Small intestine (tissue), 16 donors: ENCODE measurements around the gene ZNF343. TPM values are rescaled to one million over a fixed set of nuclear protein-coding genes. Genes with fewer than 3 reads are reported as not detected.

Source experiments
- DNase-seq, 2 donors: peaks; one replicate each; pipeline versions ENCODE4 v3.0.0 to v3.0.0-alpha.2; 2013
- FAIRE-seq: peaks from 2 replicates; lab custom pipeline; 2012; peaks lifted over from hg19 to GRCh38; lab: Jason Lieb, UNC
- H3K27ac ChIP-seq, 3 donors: one replicate each; pipeline ENCODE4 v1.5.1; 2013; ENCODE audit warnings: low read length in 2 of 3, mild to moderate bottlenecking in 2 of 3, control low read depth in 1 of 3, inconsistent platforms in 1 of 3, low read depth in 1 of 3, moderate library complexity in 1 of 3
- H3K27me3 ChIP-seq, 3 donors: one replicate each; pipeline ENCODE4 v1.6.1; 2013; ENCODE audit warnings: low read length in 3 of 3, inconsistent platforms in 1 of 3; ENCODE audit not compliant: control insufficient read depth in 3 of 3, insufficient read depth in 3 of 3
- H3K36me3 ChIP-seq, 3 donors: one replicate each; pipeline ENCODE4 v1.6.1; 2013; ENCODE audit warnings: low read length in 3 of 3, inconsistent platforms in 1 of 3, low read depth in 1 of 3, mild to moderate bottlenecking in 1 of 3, moderate library complexity in 1 of 3; ENCODE audit not compliant: control insufficient read depth in 3 of 3, insufficient read depth in 2 of 3
- H3K4me1 ChIP-seq, 3 donors: one replicate each; pipeline ENCODE4 v1.6.1; 2013; ENCODE audit warnings: low read length in 2 of 3, inconsistent platforms in 1 of 3, low read depth in 1 of 3, mild to moderate bottlenecking in 1 of 3, moderate library complexity in 1 of 3; ENCODE audit not compliant: control insufficient read depth in 3 of 3, insufficient read depth in 2 of 3
- H3K4me3 ChIP-seq, 3 donors: one replicate each; pipeline ENCODE4 v1.5.1; 2013; ENCODE audit warnings: low read length in 3 of 3, control low read depth in 1 of 3, inconsistent platforms in 1 of 3, low read depth in 1 of 3, mild to moderate bottlenecking in 1 of 3, moderate library complexity in 1 of 3
- H3K9me3 ChIP-seq, 2 donors: one replicate each; pipeline ENCODE4 v1.6.1; 2013; ENCODE audit warnings: low read depth in 1 of 2, low read length in 1 of 2; ENCODE audit not compliant: control insufficient read depth in 2 of 2, insufficient read depth in 1 of 2
- WGBS, 3 donors: extraction: QIAGEN DNeasy Blood & Tissue Kit; methylation state at CpG; one replicate each; pipeline ENCODE4 v1.1.7; 2013; 5-methylcytosine and 5-hydroxymethylcytosine counted together
- long read RNA-seq, 10 donors: transcript quantifications; one replicate each; lab custom pipeline, GENCODE V29; 2026
- polyA plus RNA-seq, 4 donors: library from polyadenylated mRNA; stranded (reverse) in 3 of 4; unstranded in 1 of 4; fragments of 200-250 nt in 3 of 4; fragments of 120-200 nt in 1 of 4; gene quantifications; one replicate each; pipeline versions ENCODE4 v1.2.1 to v1.2.3, GENCODE V29; 2013
- donor health status: healthy with polysubstance abuse.
- donor health status: control.
- donor health status: control.
- donor health status: Bipolar disorder and iron deficiency.
- donor health status: healthy.

ZNF343 gene
- polyA plus RNA-seq: 10 to 100 TPM in 1 of 4 donors, 1 to 10 TPM in 3; 3.2 to 10.5 (median 4.9) TPM
- long read RNA-seq, donor 1, partial matches to known transcripts: 0 of 1 reads
- long read RNA-seq, donor 1, other reads (novel, unspliced or antisense): 0 of 1 reads
- long read RNA-seq, donor 2: 0 reads
- long read RNA-seq, donor 3, partial matches to known transcripts: 0 of 1 reads
- long read RNA-seq, donor 3, other reads (novel, unspliced or antisense): 0 of 1 reads
- long read RNA-seq, donor 4: 0 reads
- long read RNA-seq, donor 5: 0 reads
- long read RNA-seq, donor 6, partial matches to known transcripts: 0 of 1 reads
- long read RNA-seq, donor 6, other reads (novel, unspliced or antisense): 0 of 1 reads
- long read RNA-seq, donor 7: 0 reads
- long read RNA-seq, donor 8: 0 reads
- long read RNA-seq, donor 9: 0 reads
- long read RNA-seq, donor 10: 0 reads

DNA sequence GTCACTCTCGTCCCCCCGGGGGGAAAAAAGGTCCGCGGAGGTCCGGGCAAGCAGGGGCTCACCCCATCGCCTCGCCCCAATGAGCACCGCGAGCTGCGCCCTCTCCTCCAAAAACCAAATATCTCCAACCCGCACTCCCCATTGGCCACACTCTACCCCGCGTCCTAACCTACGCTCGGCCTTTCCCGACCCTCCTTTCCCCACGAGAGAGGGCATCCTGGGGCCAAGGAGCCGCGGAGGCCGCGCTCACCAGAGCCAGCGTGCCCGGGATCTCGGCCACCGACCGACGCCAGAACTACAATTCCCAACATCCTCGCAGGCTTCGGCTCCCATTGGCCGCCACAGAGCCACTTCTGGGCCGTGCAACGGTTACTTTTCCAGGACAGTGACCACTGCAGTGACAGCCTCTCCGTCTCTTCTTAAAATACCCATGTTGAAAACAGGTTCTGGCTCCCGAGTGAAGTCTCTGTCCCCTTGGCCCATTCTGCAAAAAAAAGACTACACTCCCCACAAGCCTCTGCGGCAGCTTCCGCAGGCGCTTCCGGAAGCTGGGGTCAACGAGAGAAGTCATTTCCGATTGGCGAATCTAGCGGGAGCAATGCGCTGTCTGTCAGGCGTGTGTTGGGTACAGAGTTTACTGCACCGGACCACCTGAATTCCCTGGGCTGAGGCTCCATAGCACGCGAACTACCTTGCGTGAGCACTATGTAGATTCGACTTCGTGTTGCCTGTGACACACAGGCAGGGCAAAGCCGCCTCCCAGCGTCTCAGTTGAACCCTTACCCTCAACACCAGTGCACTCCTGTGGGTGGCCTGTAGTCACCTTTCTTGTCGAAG, at the start of gene ZNF343:
Gene ZNF343 (minus strand): TSS at position 285 of the 837 bp plus-strand sequence. CDS start 15,020 bp downstream, outside the sequence.
- FAIRE-seq: no peak
- WGBS, 3 donors: 0 to 1% (median 1%) methylated on average over 52 to 53 of the region's 53 CpGs

DNA sequence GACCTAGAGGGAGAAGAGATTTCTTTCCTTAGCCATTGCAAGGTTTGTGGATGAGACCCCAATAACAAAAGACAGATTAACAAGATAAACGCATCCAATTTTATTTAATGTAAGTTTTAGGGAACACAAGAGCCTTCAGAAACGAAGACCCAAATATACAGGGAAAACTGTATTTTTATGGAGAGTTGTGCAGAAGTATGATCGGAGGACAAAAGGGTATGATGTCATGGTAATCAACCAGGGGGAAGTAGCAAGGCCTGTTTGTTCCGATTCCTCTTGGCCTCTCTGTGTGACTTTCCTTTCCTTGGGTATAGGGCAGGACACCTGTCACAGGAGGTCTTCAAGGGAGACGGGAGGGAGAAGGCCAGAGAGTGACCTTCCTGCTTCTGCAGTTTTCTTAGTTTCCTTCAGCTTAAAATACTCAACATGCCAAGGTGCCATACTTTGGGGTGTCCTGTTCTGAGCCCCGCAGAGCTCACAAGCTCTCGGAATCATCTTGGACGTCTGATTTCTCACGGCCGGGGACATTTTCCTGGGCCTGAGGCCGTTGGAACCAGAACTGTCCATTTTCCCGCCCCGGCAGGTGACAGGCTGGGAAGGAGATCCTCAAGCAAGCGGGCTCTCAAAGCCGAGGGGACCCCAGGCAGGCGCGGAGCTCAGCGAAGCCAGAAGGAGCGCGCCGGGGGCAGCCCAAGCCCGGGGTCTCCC, 49.3 kb upstream of the ZNF343 start:
- Histone ChIP-seq H3K9me3 (no peaks in the 10 kb centered on the region), H3K4me3 (peak overlapping the region in 1 of 3 donors; percentile 22), H3K27ac (no peak overlapping the region), H3K27me3 (peaks cover 0 to 41% (median 13%) of the 10 kb centered on the region in 3 donors), H3K4me1 (peaks cover 0 to 10% (median 0%) of the 10 kb centered on the region in 3 donors), H3K36me3 (no peaks in the 10 kb centered on the region)
- DNase-seq (no peak), FAIRE-seq (no peak)
- 38 to 57% (median 55%) methylated on average over 22 of the region's 22 CpGs for WGBS, 3 donors

More for the DNA sequence above, at the start of gene ZNF343:
- H3K27me3 ChIP-seq: no peaks in the 10 kb centered on the region
- no peaks in the 10 kb centered on the region for H3K9me3 ChIP-seq
- peaks cover 0 to 7% (median 5%) of the 10 kb centered on the region in 3 donors for H3K4me1 ChIP-seq
- H3K36me3 ChIP-seq: no peaks in the 10 kb centered on the region
- DNase-seq: peak; percentile 92 to 95
- peak within 1 kb of the TSS; percentile 67 to 98 (median 72) for H3K4me3 ChIP-seq
- H3K27ac ChIP-seq: peak within 1 kb of the TSS; percentile 68 to 86 (median 83)

DNA sequence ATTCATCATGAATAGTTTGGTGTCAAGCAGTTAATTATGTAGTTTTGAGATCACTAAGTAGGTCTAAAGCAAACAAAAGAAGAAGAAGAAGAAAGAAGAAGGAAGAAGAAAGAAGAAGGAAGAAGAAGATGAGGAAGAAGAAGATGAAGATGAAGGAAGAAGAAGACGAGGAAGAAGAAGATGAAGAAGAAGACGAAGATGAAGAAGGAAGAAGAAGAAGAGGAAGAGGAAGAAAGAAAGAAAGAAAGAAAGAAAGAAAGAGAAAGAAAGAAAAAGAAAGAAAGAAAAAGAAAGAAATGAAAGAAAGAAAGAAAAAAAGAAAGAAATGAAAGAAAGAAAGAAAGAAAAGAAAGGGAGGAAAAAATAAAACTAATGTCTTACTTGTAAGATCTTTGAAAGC, 36.9 kb upstream of the ZNF343 start:
- DNase-seq: no peak
- Histone ChIP-seq H3K27me3 (peaks cover 0 to 2% (median 0%) of the 10 kb centered on the region in 3 donors), H3K27ac (no peak overlapping the region), H3K36me3 (no peaks in the 10 kb centered on the region), H3K4me1 (no peaks in the 10 kb centered on the region), H3K4me3 (no peak overlapping the region), H3K9me3 (no peaks in the 10 kb centered on the region)
- FAIRE-seq: no peak
- WGBS, 3 donors: 67 to 93% (median 77%) methylated on average over 2 of the region's 2 CpGs

DNA sequence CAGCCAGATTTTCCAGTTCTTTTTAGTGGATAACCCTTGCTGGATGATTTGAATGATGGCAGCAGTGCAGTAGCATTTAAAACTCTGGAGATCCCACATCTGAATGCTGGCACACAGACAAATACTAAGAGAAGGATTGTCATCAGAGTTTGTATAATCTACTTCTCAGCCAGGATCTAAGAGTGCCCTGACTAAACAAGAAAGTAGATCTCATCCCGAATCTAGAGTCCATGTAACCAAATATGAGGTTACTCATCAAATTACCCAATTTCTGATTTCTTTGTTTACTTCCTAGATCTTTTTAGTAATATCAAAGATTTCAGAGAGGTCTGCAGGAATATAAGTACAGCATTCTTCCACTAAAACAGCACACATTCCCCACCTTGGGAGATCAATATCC, 35.5 kb upstream of the ZNF343 start:
- Histone ChIP-seq H3K36me3 (no peaks in the 10 kb centered on the region), H3K9me3 (no peaks in the 10 kb centered on the region), H3K27me3 (peaks cover 0 to 2% (median 2%) of the 10 kb centered on the region in 3 donors), H3K4me1 (no peaks in the 10 kb centered on the region), H3K27ac (no peak overlapping the region), H3K4me3 (no peak overlapping the region)
- FAIRE-seq: no peak
- DNase-seq: no peak
- WGBS, 3 donors: 72 to 75% (median 74%) methylated on average over 1 of the region's 1 CpG

DNA sequence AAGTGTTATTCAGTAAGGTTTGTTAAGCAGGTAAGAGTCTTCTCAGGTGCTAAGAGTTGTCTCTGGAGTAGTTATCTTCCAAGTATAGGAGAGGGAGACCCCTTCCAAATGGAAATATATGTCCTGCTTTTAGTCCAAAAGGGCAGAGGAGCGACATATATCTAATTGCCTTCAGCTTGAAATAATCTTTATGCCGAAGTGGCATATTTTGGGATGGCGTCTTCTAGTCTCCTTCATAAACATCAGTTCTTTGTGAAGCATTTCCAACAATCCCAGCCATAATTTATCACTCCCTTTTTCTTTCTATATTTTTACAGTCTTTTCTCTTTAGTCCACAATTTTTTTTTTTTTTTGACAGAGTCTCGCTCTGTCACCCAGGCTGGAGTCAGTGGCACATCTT, 33.6 kb upstream of the ZNF343 start:
- Histone ChIP-seq H3K9me3 (no peaks in the 10 kb centered on the region), H3K4me3 (no peak overlapping the region), H3K36me3 (no peaks in the 10 kb centered on the region), H3K4me1 (no peaks in the 10 kb centered on the region), H3K27ac (no peak overlapping the region), H3K27me3 (peaks cover 0 to 5% (median 2%) of the 10 kb centered on the region in 3 donors)
- DNase-seq (no peak), FAIRE-seq (no peak)
- WGBS, 3 donors: 88 to 94% (median 92%) methylated on average over 4 of the region's 4 CpGs

DNA sequence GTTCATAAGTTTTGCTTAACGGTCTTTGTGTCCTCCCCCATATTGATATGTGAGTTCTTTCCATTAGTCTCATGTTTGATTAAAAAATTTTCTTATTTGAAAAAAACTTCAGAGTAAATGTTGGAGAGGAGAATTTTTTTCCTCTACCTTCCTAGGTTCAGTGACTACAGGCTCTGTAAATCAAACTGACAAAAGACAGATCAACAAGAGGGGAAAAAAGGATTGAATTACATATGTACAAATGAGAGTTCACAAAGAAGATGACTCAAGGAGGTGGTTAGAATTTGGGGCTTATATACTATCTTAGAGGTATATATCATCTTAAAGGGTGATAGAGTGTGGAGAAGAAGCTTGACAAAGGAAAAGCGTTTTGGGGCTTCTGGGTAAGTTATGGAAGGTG, 33.2 kb upstream of the ZNF343 start:
- Histone ChIP-seq H3K9me3 (no peaks in the 10 kb centered on the region), H3K27ac (no peak overlapping the region), H3K36me3 (no peaks in the 10 kb centered on the region), H3K27me3 (peaks cover 0 to 5% (median 2%) of the 10 kb centered on the region in 3 donors), H3K4me1 (no peaks in the 10 kb centered on the region), H3K4me3 (no peak overlapping the region)
- 84 to 87% (median 84%) methylated on average over 2 of the region's 2 CpGs for WGBS, 3 donors
- FAIRE-seq (no peak), DNase-seq (no peak)

DNA sequence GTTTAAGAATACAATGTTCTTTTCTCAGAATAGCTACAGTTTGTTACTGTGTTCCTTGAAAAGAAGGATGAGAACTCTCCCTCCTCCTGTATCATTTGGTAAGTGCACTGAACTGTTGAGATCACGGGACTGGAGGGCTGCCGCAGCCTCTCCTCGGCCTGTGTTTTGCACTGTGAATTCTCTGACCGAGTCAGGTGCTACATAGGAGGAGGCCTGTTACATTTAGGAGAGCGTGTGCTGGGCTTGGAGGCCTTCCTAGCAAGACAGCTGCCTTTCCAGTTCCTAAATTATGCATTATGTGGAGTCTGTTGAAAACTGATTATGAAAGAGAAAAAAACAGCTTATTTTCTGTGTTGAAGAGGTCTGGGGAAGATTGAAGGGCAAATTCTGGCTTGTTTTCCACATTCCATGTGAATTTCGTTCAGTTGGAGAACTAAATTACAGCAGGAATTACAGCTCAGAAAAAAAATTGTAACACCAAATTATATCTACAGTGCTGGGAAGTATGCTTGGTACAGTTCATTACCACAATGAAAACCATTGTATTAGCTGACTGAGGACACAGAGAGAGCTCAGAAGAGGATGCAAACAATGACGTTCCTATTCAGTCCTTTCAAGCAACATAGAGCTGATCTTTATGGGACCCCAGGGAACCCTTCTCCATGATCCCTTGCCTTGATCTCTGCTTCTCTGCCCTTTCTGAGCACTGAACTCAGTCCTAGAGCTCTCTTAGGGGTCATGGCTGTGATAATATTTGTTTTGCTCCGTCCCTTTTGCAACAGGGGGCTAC, 30.4 kb upstream of the ZNF343 start:
- H3K4me1 ChIP-seq: no peaks in the 10 kb centered on the region
- FAIRE-seq: no peak
- no peak overlapping the region for H3K27ac ChIP-seq
- 64 to 80% (median 74%) methylated on average over 8 of the region's 8 CpGs for WGBS, 3 donors
- H3K27me3 ChIP-seq: peaks cover 0 to 7% (median 4%) of the 10 kb centered on the region in 3 donors
- H3K4me3 ChIP-seq: no peak overlapping the region
- H3K9me3 ChIP-seq: no peaks in the 10 kb centered on the region
- H3K36me3 ChIP-seq: no peaks in the 10 kb centered on the region
- DNase-seq: no peak
